ENCODE results near the gene DOCK4.

The DOCK4 gene

GRCh38 chr7:111815354-111815753 is 390.8 kb downstream of the DOCK4 start:
- Histone ChIP-seq H3K36me3 (ENCODE audit: insufficient read depth, low read length) (no peaks in the 10 kb centered on the region), H3F3A (ENCODE audit: low read depth) (no peaks in the 10 kb centered on the region), H3K9ac (ENCODE audit: low read depth, low read length, poor library complexity, severe bottlenecking) (no peak overlapping the region), H4K20me1 (ENCODE audit: insufficient read depth, low read length, poor library complexity, severe bottlenecking) (no peaks in the 10 kb centered on the region), H3K9me2 (replicated peaks; ENCODE audit: low read depth, low read length) (no peaks in the 10 kb centered on the region), H3K79me2 (ENCODE audit: insufficient read depth, low read length) (no peaks in the 10 kb centered on the region), H3K9me3 (ENCODE audit: insufficient read depth, low read depth, low read length) (no peaks in the 10 kb centered on the region), H3K4me1 (ENCODE audit: insufficient read depth, low read length, poor library complexity, severe bottlenecking) (no peaks in the 10 kb centered on the region), H2AFZ (ENCODE audit: low read length) (no peak overlapping the region), H3K4me3 (ENCODE audit: low read length, poor library complexity, severe bottlenecking) (no peak overlapping the region), H3K4me2 (ENCODE audit: low read depth, low read length, poor library complexity, severe bottlenecking) (no peak overlapping the region), H3K27me3 (ENCODE audit: insufficient read depth, low read length, poor library complexity, severe bottlenecking) (no peaks in the 10 kb centered on the region)
- no peak for TF ChIP-seq CTCF (conservative IDR thresholded peaks at IDR 0.05; ENCODE audit: low read length)
- no peak for TF ChIP-seq EZH2phosphoT487 (IDR thresholded peaks at IDR 0.05; ENCODE audit: borderline replicate concordance)

GRCh38 chr7:111813306-111813705 is 392.9 kb downstream of the DOCK4 start:
- H3K4me2 ChIP-seq (ENCODE audit: low read depth, low read length, poor library complexity, severe bottlenecking): no peak overlapping the region
- no peak overlapping the region for H3K9ac ChIP-seq (ENCODE audit: low read depth, low read length, poor library complexity, severe bottlenecking)
- no peaks in the 10 kb centered on the region for H3K9me2 ChIP-seq (replicated peaks; ENCODE audit: low read depth, low read length)
- no peaks in the 10 kb centered on the region for H3K9me3 ChIP-seq (ENCODE audit: insufficient read depth, low read depth, low read length)
- no peak overlapping the region for H3K4me3 ChIP-seq (ENCODE audit: low read length, poor library complexity, severe bottlenecking)
- no peaks in the 10 kb centered on the region for H3F3A ChIP-seq (ENCODE audit: low read depth)
- no peak overlapping the region for H2AFZ ChIP-seq (ENCODE audit: low read length)
- H3K27me3 ChIP-seq (ENCODE audit: insufficient read depth, low read length, poor library complexity, severe bottlenecking): no peaks in the 10 kb centered on the region
- H3K4me1 ChIP-seq (ENCODE audit: insufficient read depth, low read length, poor library complexity, severe bottlenecking): no peaks in the 10 kb centered on the region
- no peaks in the 10 kb centered on the region for H4K20me1 ChIP-seq (ENCODE audit: insufficient read depth, low read length, poor library complexity, severe bottlenecking)
- TF ChIP-seq CTCF (conservative IDR thresholded peaks at IDR 0.05; ENCODE audit: low read length) (no peak), EZH2phosphoT487 (IDR thresholded peaks at IDR 0.05; ENCODE audit: borderline replicate concordance) (no peak)
- H3K36me3 ChIP-seq (ENCODE audit: insufficient read depth, low read length): no peaks in the 10 kb centered on the region
- no peaks in the 10 kb centered on the region for H3K79me2 ChIP-seq (ENCODE audit: insufficient read depth, low read length)

GRCh38 chr7:111806232-111806631 is 400.0 kb downstream of the DOCK4 start:
- no peaks in the 10 kb centered on the region for H3K9me2 ChIP-seq (replicated peaks; ENCODE audit: low read depth, low read length)
- H3K4me1 ChIP-seq (ENCODE audit: insufficient read depth, low read length, poor library complexity, severe bottlenecking): no peaks in the 10 kb centered on the region
- TF ChIP-seq EZH2phosphoT487 (IDR thresholded peaks at IDR 0.05; ENCODE audit: borderline replicate concordance): no peak
- TF ChIP-seq CTCF (conservative IDR thresholded peaks at IDR 0.05; ENCODE audit: low read length): no peak
- no peaks in the 10 kb centered on the region for H3F3A ChIP-seq (ENCODE audit: low read depth)
- no peaks in the 10 kb centered on the region for H4K20me1 ChIP-seq (ENCODE audit: insufficient read depth, low read length, poor library complexity, severe bottlenecking)
- no peak overlapping the region for H3K4me2 ChIP-seq (ENCODE audit: low read depth, low read length, poor library complexity, severe bottlenecking)
- no peaks in the 10 kb centered on the region for H3K36me3 ChIP-seq (ENCODE audit: insufficient read depth, low read length)
- no peak overlapping the region for H2AFZ ChIP-seq (ENCODE audit: low read length)
- no peaks in the 10 kb centered on the region for H3K79me2 ChIP-seq (ENCODE audit: insufficient read depth, low read length)
- H3K9me3 ChIP-seq (ENCODE audit: insufficient read depth, low read depth, low read length): no peaks in the 10 kb centered on the region
- H3K9ac ChIP-seq (ENCODE audit: low read depth, low read length, poor library complexity, severe bottlenecking): no peak overlapping the region
- H3K27me3 ChIP-seq (ENCODE audit: insufficient read depth, low read length, poor library complexity, severe bottlenecking): no peaks in the 10 kb centered on the region
- no peak overlapping the region for H3K4me3 ChIP-seq (ENCODE audit: low read length, poor library complexity, severe bottlenecking)
